GM18868 (cell line): ENCODE data around the gene CORO6.

Experiments used
- ATAC-seq: cut with Tn5 transposase; IDR thresholded peaks from one replicate; pipeline ENCODE4 v1.9.1; 2021; ENCODE audit warnings: mild to moderate bottlenecking, moderate library complexity; ENCODE audit not compliant: unreplicated experiment

CORO6 gene

DNA sequence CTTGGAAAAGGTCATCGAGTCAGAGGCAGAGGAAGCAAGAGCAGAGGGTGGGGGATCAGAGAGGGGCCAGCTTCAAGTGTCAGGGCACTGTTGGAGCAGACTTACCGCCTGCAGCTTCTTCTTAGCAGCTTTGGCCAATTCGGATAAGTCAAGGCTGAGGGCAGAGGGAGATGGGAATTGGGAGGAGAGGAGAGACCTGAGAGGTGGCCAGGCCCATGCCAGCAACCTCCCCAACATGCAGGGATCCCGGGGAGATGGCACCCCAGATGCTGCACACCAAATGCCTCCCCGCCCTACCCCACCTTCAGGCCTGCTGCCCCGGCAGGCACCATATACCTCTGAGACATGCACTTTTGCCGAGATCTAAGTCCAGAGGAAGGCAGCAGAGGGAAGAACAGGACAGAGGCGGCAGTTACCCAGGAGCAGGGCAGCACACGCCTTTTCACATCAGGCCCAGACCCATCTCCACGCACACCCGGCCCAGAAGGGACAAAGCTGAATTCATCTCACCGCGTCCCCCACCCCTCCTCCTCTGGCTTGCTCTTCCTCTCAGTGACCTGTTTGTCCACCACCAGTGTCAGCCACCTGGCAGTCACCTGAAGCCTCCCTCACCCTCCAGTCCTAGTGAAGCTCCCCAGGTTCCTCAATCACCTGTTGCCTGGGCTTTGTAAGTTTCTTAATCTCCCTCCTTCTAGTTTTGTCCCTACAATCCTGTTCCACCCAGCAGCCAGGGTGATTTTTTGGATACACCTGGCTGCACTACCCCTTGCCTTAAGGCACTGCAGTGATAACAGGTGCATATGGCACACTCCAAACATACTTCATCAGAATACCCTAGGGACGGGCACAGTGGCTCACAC is 43.9 kb downstream of the CORO6 start:
- no peak for ATAC-seq

DNA sequence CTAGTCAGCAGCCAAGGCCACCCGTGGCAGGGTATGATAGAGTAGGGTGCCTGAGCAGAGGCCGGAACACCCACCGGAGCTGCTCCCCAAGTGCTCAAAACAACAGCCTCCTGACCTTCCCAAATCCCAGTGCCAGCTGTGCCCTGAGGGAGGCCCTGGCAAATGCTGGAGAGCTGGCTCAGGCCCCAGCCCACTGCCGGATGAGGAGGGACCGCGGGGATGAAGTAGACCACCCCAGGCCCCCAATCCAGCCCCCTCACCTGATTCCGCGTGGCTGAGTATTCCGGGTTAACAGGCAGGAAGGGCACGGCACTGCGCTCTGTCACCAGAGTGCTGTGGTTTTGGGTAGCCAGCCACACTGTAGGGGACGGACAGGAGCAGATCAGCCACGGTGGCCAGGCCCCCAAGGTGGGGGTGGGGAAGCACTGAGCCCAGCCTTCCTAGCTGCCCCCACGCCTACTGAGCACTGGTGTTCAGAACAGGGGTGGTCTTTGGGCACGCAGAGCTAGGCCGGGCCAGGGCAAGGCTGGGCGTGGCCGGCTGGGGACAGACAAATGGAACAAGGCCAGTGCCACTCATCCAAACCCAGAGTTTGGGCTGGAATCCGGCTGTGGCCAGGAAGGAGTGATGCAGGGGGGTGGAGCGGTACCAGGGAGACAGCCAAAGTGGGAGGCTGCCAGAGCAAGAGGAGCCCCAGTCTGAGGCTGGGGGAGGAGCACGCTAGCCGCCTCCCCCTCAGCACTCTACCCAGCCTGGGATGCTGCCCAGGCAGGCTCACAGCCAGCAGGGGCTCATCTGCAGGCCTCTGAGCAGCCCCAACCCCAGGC is 45.1 kb downstream of the CORO6 start:
- no peak for ATAC-seq

DNA sequence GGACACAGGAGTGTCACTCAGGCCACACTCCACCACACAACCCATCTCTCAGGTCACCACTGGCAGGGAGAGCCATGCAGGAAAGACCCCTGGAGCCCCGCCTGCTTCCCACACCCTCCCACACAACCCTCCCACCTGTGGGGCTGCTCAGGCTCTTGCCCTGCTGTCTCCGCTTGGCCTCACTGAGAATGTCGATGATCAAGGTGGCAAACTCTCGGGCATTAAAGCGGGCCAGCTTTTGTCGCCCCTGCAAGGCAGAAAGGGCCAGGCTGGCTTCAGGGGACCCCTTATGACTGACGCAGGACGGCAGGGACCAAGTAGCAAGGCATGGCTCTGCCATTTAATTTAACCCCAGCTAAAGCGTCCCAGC is 45.7 kb downstream of the CORO6 start:
- no peak for ATAC-seq

DNA sequence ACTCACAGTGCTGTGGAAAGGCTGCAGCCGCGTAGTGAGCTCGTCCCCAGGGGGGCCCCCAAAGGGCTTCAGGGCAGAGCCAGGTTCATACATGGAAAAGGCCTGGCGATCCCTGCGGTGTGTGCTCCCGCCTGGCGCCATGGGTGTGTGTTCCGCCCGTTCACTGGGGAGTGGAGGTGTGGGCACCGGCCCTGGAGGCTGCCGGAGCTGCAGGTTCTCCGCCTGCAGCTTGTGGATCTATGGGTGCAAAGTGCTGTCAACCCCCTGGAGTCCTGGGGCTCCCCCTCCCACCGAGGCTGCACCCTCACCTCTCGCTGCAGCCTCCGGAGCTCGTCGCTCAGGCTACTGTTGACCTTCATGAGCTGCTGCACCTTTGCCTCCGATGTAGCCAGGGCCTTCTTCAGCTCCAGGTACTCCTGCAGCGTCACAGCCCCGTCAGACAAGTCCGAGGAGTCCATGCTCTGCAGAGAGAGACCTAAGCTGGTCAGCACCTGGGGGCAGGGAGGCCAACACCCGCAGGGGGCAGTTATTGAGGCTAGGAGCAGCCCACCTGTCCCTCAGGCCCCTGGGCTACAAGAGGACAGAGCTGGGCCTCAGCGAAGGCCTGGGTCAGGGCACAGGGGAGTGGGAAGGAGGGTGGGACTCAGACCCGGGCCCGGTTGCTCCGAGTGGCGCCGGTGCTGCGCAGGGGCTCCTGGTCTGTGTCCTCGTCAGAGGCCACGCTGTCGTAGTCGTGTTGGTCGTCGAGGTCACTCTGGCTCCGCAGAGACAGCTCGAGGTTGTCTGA is 46.3 kb downstream of the CORO6 start:
- ATAC-seq: no peak

DNA sequence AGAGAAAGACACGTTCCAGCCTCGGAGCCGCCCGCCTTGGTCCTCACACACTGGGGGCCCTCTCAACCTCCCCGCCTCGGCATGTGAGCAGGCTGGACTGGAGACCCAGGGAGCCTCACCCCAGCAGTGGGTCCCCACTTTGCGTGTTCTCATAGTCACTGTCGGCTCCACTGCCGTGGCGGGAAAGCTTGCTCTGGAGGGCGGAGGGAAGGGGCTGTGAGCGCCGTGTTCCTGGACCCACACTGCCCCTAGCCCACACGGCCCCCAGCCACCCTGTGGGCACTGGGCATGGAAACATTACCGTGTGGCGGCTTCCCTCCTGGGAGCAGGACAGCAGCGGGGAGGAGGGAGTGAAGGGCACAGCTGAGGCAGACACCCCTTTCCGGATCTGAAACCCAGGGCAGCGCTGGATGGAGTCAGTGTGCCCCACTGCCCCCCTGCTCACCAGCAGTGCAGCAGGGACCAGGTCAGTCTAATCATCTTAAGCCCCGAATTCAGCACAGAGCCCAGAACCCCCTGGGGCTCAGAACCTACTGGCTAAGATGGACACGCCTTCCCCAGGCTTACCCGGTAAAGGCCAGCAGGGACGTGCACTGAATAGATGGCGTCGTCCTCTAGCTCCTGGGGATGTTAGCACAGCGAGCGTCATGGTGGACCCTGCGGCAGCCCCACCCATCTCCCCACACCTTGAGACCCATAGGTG is 47.0 kb downstream of the CORO6 start:
- ATAC-seq: no peak

DNA sequence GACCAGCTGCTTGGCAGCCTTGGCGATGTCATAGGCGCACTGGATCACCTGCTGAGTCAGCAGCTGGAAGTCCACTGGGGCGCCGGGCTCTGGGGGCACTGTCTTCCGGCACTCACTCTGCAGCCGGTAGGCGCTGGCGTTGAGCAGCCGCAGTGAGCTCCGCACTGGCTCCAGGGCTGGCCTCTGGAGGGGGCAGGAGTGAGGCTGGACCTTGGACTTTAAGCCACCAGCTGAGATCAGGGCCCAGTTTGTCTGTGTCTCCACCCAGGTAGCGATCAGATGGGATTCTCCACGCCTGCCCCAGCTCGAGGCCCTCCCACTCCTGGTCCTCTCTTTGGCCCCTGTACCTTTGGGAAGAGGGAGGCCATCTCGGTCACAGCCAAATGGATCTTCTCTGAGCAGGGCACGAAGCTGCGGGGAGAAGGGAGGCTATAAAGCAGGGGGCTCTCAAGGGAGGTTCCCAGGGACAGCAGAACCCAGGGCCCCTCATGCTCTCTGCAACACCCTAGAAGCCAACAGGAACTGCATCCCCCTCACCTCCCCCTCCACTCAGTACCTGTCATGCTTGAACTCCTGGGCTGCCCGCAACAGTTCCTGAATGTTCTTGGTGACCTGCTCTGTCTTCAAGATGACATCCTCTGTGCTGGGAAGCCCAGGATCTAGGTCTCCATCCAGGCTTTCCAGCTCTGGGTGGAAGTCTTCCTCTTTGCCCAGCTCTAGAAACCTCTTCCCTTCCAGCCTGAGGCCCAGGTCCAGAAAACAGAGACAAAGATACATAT is 47.8 kb downstream of the CORO6 start:
- ATAC-seq: no peak

DNA sequence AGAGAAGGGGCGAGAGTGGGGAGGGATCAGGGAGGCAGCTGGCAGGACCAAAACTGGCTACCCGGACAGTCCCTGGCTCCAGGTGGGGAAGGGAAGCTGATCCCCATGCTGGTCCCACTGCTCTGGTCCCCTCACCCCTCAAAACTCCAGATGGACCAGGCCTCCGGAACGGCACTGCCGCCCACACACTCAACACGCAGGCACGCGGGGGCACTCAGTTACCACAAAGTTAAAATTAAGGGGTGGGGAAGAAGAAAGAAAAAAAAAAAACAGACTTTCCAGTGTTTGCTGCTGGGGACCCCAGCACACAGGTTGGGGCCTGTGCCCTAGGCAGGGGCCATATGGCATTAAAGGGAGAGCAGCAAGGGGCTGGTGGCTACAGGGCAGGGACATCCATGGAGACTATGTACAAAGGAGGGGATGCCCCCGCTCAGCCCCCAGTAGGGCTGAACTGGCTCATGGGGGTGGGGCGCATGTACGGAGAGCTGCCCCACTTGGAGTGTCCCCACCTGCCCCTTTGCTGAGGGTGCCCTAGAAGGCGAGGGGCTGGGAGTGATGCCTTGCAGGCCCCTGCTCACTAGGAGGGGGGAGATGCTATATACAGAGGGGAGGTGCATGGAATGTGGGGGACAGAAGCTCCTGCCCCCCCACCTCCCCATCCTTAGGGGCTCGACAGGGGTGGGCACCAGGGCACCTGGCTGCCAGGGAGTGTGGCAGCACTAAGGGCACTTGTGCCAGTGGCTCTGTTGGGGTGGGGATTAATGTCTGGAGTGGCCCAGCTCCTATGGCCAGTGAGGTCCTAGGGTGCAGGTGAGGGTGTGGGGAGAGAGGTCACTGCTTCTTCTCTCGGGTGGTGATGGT is 48.6 kb downstream of the CORO6 start:
- ATAC-seq: no peak

DNA sequence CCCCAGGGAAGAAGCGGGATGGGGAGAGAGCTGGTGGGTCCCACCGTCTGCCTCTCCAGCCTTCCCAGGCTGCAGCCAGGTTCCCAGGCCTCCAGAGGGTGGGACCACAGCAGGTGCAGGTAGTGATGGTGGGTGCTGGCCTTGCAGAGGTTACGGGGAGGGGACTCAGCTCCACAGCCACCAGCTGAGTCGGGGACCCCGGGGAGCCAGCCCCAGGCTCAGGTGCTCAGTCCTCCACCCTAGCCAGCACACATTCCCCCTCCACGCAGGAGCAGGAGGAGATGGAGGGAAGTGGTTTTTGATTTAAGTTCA is 49.2 kb downstream of the CORO6 start:
- ATAC-seq: no peak

DNA sequence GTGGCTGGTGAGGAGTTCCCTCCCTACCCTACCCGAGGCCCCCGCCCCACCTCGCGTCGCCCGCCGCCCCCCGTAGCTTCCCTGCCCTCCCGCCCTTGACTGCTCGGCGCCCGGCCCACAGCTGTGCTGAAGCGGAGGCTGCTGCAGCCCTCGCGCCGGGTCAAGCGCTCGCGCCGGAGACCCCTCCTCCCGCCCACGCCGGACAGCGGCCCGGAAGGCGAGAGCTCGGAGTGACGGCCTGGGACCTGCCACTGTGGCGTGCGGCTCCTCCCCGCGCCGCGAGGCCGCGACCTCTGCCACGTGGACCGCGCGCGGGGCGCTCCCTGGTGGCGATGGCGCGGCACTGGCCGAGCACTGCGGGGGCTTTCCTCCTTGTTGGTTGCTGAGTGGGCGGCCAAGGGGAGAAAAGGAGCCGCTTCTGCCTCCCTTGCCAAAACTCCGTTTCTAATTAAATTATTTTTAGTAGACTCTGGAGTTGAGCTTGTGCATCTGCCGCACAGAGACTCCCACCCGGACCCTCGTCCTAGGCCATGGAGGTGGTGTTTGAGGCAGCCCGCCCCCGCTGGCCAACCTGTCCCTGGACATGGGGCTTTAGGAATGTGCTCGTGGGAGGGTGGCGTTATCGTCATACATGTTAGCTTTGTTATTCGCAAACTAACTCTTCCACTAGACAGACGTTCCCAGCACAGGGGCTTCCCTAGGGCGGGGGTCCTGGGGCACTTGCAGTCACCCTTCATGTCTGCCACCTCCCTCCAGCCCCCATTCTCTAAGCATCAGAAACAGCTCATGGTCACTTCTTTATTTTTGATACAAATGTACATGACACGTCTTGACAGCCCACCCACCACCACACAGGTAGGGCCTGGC is 49.8 kb downstream of the CORO6 start:
- ATAC-seq: no peak

DNA sequence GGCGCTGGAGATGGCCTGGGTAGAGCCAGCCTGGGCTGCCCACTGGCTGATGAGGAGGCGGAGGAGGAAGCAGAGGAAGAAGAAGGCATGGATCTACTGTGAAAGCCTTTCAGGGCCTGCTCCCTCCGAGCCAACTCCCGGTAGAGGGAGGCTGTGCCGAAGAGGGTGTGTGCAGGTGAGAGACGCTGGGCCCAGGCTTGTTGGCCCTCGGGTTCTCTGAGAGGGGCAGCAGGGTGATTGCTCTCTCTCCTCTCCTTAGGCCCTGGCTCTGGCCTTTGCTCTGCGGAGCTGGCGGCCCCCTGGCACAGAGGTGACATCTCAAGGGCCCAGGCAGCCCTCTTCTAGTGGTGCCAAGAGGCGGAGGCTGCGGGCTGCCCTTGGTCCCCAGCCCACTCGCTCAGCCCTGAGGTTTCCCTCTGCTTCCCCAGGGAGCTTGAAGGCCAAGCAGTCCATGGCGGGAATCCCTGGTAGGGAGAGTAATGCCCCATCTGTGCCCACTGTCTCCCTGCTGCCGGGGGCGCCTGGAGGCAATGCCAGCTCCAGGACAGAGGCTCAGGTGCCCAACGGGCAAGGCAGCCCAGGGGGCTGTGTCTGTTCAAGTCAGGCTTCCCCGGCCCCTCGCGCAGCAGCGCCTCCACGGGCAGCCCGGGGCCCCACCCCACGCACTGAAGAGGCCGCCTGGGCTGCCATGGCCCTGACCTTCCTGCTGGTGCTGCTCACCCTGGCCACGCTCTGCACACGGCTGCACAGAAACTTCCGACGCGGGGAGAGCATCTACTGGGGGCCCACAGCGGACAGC is 50.6 kb downstream of the CORO6 start:
- no peak for ATAC-seq

DNA sequence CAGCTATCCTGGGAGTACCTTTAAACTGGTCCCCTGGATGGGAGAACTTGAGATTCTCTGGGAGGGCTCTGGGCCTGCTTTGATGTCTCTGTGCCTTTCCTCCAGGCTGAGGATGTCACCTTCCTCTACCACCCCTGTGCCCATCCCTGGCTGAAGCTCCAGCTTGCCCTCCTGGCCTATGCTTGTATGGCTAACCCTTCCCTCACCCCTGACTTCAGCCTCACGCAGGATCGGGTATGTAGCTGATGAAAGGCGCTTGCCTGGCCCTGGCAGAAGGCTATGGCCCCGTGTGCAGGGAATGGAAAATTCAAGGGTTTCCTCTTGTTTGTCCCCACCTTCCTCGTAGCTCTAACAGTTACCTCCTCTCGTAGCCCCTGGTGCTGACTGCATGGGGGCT is 51.2 kb downstream of the CORO6 start:
- ATAC-seq: no peak

DNA sequence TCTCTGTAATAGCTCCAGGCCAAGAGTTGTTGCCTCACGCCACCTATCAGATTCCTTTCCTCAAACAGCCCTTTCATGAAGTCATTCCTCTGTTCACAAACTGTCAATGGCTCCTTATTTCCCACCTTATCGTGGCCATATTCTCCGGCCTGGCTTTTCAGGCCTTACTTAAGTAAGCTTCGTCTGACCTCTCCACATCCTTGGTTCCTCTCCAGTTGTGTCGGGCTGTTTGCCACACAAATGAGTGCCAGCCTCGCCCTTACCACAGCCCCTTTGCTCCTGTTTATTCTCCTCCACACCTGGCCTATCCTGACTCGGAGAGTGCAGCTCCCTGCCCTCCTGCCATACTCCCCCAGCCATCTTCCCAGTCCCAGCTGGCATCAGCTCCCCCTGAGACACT is 52.2 kb downstream of the CORO6 start:
- no peak for ATAC-seq

DNA sequence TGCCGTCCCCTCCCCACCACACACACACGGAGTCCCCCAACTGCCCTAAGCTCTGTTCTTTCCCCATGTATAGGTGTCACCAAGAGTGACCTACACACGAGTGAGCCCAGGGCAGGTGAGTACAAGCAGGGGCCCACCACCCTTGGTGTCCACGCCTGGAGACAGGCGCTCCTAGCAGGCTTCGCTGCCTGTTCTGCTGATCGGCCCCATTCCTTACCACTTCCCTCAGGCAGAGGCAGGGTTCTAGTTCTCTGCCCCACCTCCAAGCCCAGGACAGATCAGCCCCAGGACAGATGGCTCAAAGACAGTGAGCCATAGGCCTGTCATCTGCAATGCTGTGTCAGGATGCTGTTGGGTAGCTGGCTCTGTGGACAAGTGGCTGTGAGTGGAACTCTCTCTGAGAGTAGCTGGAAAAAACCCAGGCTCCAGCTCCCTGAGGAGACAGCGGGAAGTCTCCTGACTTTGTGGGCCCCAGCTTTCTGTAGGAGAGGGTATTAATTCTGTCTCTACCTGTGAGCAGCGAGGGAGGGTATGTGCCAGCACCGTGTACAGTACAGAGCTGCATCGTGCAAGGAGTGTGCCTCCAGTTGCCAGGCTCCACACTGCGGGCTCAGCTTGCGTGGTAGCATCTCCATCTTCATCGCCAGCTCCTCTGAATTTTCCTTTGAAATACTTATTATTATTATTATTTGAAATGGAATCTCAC is 53.3 kb downstream of the CORO6 start:
- no peak for ATAC-seq

DNA sequence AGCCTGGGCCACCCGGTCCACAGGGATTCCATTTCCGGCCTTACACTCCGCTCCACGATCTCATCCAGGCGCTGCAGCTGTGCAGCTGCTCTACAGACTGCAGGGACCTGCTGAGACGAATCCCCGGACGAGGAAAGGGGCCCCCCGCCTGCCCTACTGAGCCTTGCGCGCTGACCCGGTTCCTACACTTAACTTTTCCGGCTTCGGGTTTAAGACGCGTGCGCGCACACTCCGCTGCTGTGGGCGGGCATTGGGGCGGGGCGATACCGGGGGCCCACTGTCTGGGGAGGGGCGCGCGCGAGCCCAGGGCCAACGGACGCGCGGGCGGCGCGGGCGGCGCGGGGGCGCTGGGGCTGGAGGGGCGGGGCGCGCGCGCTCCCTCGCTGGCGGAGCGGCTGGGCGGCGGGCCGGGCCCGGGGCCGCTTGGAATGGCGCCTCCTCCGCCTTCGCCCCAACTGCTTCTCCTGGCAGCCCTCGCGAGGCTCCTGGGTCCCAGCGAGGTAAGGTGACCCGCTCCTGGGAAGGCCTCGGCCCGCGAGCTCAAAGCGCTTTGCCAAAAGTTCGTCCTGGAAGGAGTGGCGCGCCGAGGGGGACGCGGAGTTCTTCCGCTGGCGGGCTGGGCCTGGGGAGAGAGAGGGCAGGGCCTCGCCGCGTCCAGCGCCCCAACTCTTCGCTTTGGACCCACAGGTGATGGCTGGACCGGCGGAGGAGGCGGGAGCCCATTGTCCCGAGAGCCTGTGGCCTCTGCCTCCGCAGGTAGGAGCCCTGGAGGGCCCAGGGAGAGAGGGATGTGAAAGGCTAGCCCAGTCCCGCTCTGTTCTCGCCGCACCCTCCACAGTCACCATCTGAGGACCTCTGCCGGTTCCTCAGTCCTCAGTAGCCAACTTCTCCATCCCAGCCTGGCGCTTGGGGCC is 54.1 kb downstream of the CORO6 start, which contains the start of gene TP53I13:
TSS of gene TP53I13 (plus strand) at position 371 of the 914 bp plus-strand sequence. CDS start at position 429, 58 bp downstream.
- ATAC-seq: peak; percentile 40

DNA sequence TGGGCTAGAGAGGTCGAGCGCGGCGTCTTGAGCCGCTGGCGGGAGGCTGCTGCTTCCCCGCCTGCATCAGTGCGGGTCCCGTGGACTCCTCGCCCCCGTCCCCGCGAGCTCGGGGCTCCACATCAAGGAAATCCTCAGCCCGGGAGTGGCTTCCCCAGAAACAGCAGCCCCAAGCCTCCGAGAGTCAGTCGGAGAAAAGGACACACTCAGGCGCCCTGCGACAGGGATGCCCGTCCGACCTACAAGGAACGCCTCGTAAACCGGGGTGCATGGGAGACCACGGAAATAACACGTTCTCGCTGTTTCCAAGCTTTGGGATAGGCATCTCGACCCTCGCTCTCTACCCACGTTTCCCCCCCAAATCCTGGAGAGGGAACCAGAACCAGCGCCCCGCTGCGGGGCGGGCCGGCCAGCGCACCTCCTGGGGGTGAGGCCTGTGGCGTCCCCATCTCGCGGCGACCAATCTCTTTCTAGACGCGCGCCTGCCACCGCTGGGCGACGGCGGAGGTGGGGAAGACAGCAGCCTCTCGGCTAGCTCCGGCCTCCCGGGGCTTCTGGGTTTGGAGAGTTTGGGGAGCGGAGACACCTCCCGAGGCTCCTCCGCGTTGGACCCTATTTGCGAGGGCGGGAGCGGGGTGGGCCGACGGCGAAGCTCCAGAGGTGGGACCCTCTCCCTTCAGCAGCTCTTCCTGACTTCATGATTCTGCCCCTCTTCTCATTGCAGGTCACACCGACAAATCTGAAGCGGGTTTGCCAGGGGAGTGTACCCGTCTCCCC is 55.0 kb downstream of the CORO6 start:
- peak; percentile 46 for ATAC-seq
